Stimulated activated CD4-positive, alpha-beta T cell treated with anti-CD3 and anti-CD28 coated beads, Interleukin-15, amount 100 ng/mL, for 24 hours (primary cell): ENCODE data around the gene SERPINB8.

Experiments used
- DNase-seq: peaks from one replicate; pipeline ENCODE4 v3.0.0-alpha.2; 2020

The SERPINB8 gene

GRCh38 chr18:63965716-63966330 is 4.1 kb upstream of the SERPINB8 start:
- DNase-seq, result no peak

GRCh38 chr18:63970809-63971205 is 926 bp downstream of the SERPINB8 start:
- DNase-seq, result no peak

GRCh38 chr18:63971320-63972001 is 1.6 kb downstream of the SERPINB8 start:
- no peak for DNase-seq

- DNase-seq, result no peak
These were observed 2.1 kb downstream of the SERPINB8 start for GRCh38 chr18:63972002-63972376.

- peak; percentile 27 for DNase-seq
These were observed 5.1 kb downstream of the SERPINB8 start for GRCh38 chr18:63974991-63975390.

- DNase-seq, result no peak
These were observed 5.7 kb downstream of the SERPINB8 start for GRCh38 chr18:63975628-63976027.

- no peak for DNase-seq
These were observed 7.2 kb downstream of the SERPINB8 start for GRCh38 chr18:63977040-63977439.

GRCh38 chr18:63979409-63979920 is 9.6 kb downstream of the SERPINB8 start:
- DNase-seq, result peak; percentile 29

GRCh38 chr18:63980027-63980426 is 10.1 kb downstream of the SERPINB8 start:
- no peak for DNase-seq

- DNase-seq, result no peak
These were observed 11.1 kb downstream of the SERPINB8 start for GRCh38 chr18:63980896-63981460.

GRCh38 chr18:63981719-63982118 is 11.8 kb downstream of the SERPINB8 start:
- no peak for DNase-seq

- DNase-seq, result no peak
These were observed 12.5 kb downstream of the SERPINB8 start for GRCh38 chr18:63982361-63982760.

GRCh38 chr18:63986885-63987284 is 17.0 kb downstream of the SERPINB8 start:
- no peak for DNase-seq

GRCh38 chr18:63987743-63988142 is 17.9 kb downstream of the SERPINB8 start:
- no peak for DNase-seq

GRCh38 chr18:63992751-63993150 is 22.9 kb downstream of the SERPINB8 start:
- DNase-seq, result no peak

- DNase-seq, result peak; percentile 54
These were observed 25.0 kb downstream of the SERPINB8 start for GRCh38 chr18:63994783-63995399.

GRCh38 chr18:63997041-63997440 is 27.2 kb downstream of the SERPINB8 start:
- DNase-seq, result no peak

GRCh38 chr18:63997606-63998005 is 27.7 kb downstream of the SERPINB8 start:
- DNase-seq, result no peak

GRCh38 chr18:63999871-64000270 is 30.0 kb downstream of the SERPINB8 start:
- no peak for DNase-seq

- no peak for DNase-seq
These were observed 32.7 kb downstream of the SERPINB8 start for GRCh38 chr18:64002581-64002980.

GRCh38 chr18:64009305-64009704 is 39.4 kb downstream of the SERPINB8 start:
- no peak for DNase-seq

- DNase-seq, result no peak
These were observed 41.6 kb downstream of the SERPINB8 start for GRCh38 chr18:64011513-64011912.

- DNase-seq, result no peak
These were observed 48.0 kb downstream of the SERPINB8 start for GRCh38 chr18:64017870-64018269.
